SK-N-MC (cell line): ENCODE results near the gene FAR1.

Experiments used
- EZH2 ChIP-seq: fragments of 200-600 bp; sonication (generic); IDR thresholded peaks from one replicate; pipeline ENCODE4 v1.6.1; 2017; ENCODE audit warnings: antibody characterized with exemption
- POLR2AphosphoS5 ChIP-seq: IDR thresholded peaks from 2 replicates; pipeline ENCODE4 v1.6.1; 2012; ENCODE audit warnings: mild to moderate bottlenecking, low read depth, low read length, borderline replicate concordance

GRCh38 chr11:13691286-13691899 is 22.9 kb downstream of the FAR1 start:
- no peak for TF ChIP-seq POLR2AphosphoS5
- TF ChIP-seq EZH2: no peak
